ENCODE data around the gene SCN4A.

The SCN4A gene

DNA sequence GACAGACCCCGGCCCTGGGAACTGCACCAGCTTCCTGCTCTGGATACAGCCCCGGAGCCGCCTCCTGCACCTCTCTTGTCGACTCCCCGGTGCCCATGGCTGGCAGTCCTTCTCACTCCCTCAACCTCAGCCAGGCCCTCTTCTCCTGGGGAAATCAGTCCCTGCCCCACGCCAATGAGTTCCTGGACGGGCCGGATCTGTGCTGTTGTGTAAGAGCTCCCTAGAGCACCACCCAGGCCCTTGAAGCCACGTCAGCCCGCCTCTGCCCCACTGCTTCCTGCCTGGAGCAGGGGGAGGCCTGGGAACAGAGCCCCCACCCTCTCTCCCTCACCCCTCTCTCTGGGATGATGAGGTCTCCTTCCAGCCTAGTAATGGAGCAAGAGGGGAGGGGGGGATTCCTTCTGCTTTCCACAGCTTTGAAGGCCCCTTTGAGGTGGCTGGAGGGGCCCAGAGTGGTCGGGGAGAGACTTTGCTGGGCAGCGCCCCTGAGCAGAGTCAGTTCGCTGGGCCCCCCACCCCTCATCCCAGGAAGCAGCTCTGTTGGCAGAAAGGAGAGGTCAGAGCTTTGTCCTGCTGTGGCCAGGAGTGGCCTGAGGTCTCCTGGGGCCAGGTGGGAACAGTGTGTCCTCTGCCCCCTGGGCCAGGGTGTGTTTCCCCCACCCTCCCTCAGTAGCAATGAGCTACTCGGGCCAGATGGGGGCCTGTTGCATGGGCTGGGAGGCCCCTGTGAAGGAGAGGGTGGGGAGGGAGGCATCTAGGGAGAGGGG lies 29.2 kb upstream of the SCN4A start:
- no peak for DNase-seq

DNA sequence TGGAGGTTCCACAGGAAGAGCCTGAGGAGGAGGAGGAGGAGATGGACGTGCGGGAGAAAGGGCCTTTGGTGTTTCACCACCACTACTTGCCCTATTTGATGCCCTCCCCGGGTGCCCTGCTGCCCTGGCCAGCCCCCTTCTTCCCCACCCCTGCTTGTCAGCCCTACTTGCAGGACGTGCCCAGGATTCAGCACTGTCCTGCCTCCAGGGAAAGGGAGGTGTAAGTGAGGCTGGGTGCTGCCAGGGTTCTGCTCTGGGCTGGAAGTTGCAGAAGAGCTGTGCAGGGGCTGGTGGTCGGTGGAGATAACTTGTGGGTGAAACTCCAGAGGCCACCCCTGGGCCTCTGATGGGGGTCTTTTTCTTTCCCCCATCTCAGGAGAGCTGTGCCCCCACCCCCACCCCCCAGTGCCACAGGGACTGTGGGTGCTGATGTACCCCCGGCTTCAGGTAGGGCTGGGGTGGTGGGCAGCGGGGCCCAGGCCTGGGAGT lies 28.4 kb upstream of the SCN4A start:
- no peak for DNase-seq

DNA sequence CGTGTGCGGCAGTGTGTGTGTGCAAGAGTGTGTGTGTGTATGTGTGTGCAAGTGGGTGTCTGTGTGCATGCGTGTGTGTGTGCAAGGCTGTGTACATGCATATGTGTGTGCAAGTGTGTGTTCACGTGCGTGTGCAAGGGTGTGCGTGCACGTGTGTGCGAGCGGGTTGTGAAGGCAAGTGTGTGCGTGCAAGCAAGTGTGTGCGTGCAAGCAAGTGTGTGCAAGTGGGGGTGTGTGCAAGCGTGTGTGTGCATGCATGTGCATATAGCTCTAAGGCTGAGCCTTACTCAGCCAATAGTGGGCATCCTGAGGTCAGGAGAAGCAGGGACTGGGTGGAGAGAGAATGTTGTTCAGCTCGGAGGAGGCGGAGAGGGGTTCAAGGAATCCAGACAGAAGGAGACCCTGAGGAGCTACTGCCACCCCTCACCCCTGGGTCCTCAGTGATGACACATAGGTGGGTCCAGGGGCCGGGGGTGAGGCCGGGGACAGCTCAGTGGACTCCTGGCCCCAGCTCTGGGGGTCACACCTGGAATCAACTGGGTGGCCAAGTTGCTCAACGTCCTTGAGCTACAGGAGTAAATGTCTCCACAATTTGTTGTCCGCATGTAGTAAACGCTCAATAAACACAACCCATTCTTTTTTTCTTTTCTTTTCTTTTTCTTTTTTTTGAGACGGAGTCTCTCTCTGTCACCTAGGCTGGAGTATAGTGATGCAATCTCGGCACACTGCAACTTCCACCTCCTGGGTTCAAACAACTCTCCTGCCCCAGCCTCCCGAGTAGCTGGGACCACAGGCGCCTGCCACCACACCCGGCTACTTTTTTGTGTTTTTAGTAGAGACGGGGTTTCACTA lies 27.2 kb upstream of the SCN4A start:
- DNase-seq = no peak

DNA sequence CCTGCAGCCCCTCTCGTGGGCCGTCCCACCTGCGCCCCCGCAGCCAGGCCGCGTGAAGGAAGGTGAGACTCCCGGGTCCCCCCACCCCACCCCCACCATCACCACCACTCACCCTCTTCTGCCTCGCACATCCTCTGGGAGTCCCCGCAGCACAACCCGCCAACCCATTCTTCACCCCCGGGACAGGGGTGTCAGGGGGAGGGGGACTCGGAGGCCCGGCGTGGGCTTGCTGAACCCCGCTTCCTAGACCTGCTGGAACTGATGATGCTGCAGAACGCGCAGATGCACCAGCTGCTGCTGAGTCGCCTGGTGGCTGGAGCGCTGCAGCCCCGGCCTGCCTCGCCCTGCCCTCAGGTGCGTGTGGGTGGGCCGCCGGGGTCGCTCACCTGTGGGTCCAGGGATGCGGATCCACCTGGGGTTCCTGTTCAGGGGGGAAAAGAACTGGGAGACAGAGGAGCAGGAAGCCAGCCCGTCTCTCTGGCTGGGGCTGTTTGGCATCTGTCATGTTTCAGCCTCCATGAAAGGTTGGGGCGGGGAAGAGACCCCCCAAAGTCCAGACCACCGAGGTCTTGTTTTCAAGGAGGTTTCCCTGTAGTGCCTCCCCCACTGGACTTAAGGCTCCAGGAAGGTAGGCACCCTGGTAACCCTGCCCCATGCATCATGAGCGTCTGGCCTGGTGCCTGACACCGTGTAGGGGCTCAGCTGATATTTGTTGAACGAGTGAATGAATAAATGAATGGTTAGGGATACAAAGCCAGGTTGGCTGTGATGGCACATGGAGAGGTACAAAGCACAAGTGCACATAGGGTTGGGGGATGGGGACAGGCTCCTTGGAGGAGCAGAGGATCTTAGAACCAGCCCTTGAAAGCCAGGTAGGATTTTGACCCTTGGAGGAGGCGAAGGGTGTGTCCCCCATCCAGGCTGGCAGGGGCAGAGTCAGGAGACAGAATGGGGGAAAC lies 26.3 kb upstream of the SCN4A start:
- DNase-seq = peak in 1 of 5 experiments; percentile 44

DNA sequence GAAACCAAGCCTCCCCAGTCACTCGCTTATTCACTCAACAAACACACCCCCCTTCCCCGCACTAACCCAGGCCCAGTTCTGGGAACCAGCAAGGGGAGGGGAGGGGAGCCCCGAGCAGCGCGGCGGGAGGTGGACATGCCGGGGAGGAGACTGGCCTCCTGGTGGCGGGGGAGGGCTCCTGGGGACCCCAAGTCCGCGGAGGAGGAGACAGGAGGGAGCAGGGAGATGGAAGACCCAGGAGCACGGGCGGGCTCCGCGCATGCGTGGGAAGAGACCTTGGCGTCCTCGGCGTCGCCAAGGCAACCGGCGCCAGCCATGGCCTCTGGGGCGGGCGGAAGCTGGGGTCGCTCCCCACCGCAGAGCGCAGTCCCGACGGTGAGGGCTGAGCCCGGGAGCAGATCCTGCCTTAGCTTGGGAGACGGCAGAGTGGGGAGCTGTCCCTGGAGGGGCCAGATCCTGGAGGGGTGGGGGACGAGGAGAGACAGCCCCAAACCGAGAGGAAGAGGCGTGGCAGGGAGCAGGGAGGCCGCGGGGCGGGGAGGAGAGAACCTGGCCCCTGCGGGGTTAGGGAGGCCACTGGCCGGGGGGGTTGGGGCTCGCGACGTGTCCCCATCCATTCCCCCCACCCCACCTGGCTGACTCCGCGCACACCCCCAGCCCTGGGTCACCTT lies 25.5 kb upstream of the SCN4A start, which contains the start of gene PRR29:
Gene PRR29, plus strand, starts transcription at position 302 of the 671 bp plus-strand sequence. Its CDS starts 14 bp downstream, at position 316.
- DNase-seq = peak; percentile 42 to 81 (median 69)

DNA sequence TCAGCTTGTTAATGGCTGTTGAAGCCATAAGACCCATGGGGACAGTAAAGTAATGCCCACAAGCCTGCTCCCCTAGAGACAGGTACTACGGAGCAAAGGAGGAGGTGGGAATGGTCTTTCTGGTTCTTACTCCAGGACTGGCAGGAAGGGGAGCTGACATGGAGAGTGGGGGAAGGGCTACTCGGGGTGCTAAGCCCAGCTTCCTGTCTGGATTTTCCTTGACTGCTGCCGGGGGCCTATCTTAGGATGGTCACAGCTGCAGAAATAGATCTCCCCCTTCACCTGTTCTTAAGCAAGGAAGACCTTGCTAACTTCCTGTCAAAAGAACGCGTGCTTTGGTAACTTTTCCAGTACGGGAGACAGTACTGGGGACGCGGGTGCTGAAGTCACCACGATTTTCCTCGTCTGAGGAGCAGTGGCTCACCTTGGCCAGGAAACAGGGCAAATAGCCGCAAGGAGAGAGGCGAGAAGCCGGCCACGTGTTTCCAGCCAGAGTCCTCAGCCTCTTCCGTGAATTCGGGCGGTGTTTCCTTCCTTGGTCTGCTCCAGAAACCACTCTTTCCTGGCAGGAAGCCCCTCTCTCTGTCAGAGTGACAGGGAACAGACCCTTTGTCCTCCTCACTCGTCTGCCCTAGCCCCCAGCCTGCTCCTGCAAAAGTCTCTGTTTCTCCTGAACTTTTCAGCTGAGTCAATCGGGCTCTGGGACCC lies 24.8 kb upstream of the SCN4A start:
- no peak for DNase-seq

DNA sequence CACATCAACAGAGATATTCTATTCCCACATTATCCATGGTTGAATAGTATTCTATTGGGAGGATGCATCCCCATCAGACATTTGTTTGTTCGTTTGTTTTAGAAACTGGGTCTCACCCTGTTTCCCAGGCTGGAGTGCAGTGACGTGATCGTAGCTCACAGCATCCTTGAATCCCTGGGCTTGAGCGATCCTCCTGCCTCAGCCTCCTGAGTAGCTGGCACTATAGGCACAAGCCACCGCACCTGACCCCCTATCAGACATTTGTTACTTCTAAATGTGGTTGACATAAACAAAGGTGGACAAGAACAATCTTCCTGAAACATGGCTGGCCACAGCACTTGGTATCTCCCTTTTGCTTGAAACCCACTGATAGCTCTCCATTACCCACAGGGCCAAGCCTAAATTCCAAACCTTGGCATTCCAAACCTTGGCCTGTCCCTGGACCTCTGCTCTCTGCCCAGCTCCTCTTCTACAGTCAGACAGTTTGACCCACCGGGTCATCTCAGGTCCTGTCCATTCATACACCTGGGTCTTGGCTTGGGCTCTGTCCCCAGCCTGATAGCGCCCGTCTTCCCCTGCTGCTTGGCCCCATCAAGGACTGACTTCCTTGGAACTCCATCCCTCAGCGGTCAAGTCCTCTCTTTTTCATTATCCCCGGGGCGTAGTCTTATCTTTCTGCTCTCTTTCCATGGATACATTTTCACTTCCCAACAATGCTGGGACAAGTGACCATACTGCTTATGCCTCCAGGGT lies 23.9 kb upstream of the SCN4A start:
- DNase-seq = no peak

DNA sequence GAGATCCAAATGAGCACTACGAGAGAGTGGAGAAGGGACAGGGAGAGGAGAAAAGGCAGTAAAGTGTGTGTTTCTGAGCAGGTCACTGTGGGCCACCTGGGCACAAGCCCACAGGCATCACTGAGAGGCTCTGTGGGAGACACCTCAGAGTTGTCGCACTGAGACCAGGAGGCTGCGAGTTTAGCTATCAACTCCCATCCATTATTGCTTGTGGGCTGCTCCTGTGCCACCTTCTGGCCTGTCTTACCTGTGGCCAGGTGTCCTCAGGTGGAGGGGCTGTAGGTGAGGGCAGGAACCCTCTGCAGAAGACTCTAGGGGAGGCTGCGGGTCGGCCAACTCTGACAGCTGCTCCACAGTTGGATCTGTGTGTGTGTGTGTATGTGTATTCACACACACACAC lies 22.9 kb upstream of the SCN4A start:
- no peak for DNase-seq

DNA sequence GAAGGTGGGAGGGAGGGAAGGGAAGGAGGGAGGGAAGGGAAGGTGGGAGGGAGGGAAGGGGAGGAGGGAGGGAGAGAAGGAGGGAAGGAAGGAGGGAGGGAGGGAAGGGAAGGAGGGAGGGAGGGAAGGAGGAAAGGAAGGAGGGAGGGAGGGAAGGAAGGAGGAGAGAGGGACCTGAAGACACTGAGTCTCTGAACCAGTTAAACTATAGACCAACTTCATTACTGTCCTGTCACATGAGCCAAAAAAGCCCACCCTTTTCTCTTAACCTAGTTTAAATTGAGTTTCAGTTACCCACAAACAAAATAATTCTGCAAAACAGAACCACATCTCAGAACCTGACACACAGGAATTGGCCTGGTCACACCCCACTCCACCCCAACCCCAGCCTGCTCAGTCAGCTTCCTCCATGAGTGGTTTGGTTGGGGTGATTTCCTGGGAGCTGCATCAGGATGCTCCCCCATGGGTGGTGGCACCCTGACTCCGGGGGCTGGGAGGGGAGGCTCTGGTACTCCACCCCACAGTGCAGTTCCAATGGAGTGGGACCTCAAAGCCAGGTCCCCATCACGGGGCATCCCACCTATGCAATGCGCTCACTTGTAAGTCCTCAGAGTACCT lies 20.8 kb upstream of the SCN4A start:
- peak in 1 of 5 experiments; percentile 79 for DNase-seq

DNA sequence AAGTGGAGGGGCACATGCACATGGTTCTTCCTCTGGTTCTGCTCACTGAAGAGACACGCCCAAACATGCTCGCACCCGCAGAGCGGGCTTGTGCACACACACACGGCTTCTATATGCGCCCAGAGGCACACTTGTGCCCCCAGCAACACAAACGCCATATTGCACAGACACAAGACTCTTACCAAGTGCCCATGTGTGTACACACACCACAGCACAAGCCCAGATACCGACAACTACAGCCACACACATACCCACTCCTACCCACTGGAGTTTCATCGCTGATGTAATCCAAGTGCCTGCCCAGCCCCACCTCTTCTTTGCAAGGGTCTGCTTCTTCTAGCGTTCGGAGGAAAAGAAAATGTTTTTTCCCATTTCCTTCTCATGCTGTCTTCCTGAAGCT lies 18.9 kb upstream of the SCN4A start:
- DNase-seq = no peak

DNA sequence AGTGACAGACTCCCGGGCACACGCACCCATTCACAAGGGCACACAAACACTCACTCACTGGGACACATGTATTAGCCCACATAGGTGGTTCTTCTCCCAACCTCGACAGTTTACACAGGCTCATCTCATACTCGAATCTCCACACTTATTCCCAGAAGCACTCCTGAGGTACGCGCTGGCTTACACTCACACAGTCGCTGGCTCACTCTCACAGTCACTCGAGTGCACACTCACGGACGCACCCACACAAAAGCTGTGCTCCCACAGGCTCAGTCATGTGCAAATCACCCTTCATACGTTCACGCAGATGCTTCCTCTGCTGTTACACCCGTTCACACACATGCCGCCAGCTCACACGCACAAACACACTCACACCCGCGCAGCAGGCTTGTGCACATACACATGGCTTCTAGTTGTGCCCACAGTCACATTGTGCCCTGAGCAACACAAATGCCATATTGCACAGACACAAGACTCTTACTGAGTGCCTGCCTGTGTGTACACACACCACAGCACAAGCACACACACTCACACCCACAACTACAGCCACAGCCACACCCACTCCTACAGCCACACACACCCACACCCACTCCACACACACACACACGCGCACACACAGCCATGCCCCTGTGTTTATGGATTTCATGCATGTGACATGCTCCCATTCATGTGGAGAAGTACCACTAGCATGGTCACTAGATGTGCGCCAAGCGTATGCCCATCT lies 17.1 kb upstream of the SCN4A start:
- peak in 1 of 5 experiments; percentile 36 for DNase-seq

DNA sequence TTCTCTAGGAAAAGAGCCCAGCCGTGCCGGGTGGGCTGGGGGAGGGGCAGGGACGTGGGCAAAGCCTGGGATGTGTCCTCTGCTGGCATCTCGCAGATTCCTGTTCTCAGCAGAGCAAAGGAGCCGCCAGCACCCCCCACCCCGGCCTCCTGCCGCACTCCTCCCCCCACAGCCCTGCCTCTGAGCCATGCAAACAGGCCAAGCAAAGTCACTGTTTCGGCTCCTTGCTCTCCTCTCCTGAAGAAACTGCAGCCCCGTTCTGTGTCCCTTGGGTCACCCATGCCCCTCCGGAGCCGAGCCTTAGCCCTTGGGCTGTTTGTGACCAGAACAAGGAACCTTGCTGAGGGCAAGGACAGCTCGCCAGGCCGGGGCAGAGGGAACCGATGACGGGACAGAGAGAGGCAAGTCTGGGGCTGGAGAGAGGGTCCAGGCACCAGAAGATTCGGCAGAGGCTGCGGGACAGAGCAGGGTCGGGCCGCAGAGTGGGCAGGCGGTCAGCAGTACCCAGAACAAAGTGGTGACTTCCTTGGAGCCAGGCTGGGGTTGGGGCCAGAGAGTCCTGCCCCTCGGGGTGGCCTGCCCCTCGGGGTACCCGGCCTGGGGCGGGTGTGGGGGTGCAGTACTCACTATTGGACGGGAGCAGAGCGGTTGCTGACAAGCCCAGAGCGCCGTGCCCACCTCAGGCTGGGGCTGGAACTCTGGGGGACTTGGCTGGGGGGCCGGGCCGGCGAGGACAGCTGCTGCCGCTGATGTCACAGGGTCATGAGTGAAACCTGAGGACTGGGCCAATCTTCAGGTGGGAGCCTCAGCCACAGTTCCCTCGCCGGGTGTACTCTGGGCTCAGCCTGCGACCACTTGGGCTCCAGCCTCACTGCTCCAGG lies 16.3 kb upstream of the SCN4A start:
- no peak for DNase-seq

DNA sequence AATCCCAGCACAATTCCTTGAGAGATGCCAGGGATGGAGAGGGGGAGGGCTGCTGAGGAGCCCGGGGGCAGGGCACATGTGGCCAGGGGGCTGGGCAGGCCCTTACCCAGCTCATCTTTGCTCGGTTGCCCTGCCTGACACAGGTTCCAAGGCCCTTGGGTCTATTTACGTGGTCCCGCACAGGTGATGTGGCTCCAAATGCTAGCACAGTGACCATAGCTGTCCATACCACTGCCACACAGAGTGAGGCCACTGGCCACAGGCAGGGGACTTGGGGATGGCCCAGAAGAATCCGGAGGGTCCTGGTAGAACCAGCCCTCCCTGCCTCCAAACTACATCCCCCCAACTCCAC lies 15.4 kb upstream of the SCN4A start:
- DNase-seq = no peak

DNA sequence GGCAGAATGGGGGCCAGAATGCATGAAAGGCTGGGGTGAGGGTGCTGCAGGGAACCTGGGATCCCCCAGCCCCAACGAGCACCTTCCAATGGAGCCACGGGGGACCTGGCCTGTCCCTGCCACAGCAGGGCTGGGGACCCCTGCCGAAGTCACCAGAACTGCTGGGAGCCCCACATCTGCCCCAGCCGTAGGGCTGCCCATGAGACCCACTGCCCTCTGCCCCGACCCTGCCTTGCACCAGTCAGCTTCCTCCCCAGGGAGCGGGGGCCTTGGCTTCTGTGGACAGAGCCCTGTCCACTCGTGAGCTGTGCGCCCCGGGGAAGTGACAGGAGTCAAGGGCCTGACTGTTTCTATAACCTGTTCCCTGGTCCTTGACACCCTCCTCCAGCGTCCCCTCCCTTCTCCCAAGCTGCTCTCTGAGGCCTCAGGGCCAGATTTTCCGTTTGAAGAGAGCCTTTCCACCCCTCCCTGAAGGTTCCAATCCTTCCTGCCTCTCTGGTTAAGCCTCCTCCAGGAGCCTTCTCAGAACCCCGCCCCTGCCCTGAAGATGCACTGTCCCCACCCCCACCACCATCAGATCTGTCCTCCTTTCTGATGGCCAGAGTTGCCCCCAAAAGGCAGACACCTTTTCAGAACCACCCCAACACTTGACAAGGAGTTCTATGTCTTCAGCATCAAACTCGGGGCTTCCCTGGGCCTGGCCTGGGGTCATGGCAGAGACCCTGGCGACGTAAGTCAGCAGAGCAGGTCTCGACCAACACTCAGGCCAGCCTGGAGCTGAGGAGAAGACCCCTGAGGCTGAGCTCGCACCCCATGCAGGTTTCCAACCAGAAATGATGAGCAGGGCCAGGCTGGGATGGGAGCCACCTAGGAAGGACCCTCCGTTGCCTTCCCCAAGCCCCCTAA lies 14.8 kb upstream of the SCN4A start:
- DNase-seq = no peak

DNA sequence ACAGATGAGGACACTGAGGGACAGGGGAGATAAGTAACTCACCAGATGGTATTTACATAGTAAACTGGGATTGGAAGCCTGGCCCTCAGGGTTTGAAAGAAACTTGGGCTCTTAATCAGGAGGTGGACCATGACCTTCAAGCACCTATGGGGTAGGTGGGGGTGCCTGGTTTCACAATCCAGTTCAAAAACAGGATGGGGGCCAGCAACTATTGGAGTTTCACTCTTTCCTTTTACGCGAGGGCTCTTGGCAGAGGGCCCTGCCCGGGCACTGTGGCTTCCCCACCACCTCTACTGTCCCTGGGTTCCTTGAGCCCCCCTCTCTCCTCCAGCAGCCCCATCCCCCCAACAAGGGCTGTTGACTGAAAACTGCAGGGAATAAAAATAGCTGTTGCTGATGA lies 14.1 kb upstream of the SCN4A start:
- DNase-seq = no peak

DNA sequence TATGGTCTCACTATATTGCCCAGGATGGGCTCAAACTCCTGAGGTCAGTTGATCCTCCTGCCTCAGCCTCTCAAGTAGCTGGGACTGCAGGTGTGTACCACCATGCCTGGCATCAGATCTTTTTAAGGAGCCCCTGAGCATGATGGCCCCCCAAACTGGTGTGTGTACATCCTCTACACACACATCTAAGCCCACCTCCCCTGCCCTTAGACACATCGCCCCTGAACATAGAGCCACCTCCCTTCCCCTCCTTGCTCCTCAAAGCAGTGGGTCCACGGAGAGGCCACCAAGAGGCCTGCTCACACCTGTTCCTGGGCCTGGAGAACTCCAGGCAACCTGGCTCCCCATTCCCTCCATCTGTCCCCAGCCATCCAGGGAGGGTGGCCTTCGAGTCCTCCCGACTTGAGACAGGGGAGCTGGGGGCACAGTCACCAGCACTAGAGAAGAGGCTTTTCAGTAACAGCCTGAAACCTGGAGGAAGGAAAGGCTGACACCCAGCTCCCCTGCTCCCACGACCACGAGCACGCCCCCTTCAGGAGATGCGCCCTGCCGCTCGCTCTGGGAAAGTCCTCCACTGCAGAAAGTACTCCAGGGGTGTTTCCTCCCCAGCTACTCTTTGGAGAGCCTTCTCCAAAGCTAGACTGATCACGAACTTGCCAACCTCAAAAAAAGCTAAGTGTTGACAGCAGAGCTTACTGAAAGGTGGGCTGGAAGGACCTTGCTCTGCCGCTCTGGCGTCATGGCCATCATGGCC lies 12.8 kb upstream of the SCN4A start:
- DNase-seq = no peak

Data from T-helper 2 cell (primary cell).